ENCODE data around the gene MTCH1. TPM values are rescaled to one million over a fixed set of nuclear protein-coding genes. Genes with fewer than 3 reads are reported as not detected.

The MTCH1 gene, protein sequence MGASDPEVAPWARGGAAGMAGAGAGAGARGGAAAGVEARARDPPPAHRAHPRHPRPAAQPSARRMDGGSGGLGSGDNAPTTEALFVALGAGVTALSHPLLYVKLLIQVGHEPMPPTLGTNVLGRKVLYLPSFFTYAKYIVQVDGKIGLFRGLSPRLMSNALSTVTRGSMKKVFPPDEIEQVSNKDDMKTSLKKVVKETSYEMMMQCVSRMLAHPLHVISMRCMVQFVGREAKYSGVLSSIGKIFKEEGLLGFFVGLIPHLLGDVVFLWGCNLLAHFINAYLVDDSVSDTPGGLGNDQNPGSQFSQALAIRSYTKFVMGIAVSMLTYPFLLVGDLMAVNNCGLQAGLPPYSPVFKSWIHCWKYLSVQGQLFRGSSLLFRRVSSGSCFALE
- total RNA-seq (100 to 1,000 TPM in 2 of 6 donors, 10 to 100 TPM in 4; 83.6 to 102 (median 87.2) TPM), polyA plus RNA-seq (100 to 1,000 TPM in 1 of 2 donors, 10 to 100 TPM in 1; 66.8 to 146 TPM)

DNA sequence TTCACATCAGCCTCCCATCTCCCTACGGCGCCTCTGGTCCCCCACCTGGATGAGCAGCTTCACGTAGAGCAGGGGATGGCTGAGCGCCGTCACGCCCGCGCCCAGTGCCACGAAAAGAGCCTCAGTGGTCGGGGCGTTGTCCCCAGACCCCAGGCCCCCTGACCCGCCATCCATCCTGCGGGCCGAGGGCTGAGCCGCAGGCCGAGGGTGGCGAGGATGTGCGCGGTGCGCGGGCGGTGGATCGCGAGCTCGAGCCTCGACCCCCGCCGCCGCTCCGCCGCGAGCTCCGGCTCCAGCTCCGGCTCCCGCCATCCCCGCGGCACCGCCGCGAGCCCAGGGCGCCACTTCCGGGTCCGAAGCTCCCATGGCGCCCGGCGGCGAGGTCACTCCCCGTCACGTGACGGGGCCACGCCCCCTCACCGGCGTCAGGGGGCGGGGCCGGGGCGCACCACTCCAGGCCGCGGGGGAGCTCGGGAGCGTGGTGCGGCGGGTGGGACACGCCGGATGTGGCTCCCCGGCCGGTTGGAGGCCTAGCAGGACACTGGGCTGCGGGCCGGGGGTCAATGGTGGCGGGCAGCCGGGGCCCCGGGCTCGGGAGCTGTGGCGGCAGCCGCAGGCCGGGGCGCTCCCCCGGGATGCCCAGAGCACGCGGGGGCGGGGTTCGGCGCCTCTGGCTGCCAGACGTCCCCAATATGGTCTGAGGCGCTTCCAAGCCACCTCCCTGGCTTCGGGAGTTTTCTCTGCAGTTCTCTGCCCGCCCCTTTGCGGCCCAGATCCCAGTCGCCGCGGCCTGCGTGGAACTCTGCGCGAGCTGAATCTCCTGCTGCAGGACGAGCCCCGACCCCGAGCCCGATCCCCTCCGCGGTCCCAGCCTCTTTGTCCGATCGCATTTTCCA, at the start of gene MTCH1:
Gene MTCH1 (minus strand): TSS at position 389 of the 896 bp plus-strand sequence. CDS start 23 bp downstream, at position 366.
- Histone ChIP-seq H3K27ac (peak within 1 kb of the TSS; percentile 94 to 99 (median 96)), H3K4me1 (peaks cover 4 to 29% (median 9%) of the 10 kb centered on the region in 3 donors), H3K4me3 (peak within 1 kb of the TSS; percentile 68 to 99 (median 98)), H3K9me3 (no peaks in the 10 kb centered on the region), H3K27me3 (no peaks in the 10 kb centered on the region), H3K36me3 (no peaks in the 10 kb centered on the region)
- DNase-seq (peak; percentile 89 to 97 (median 91)), FAIRE-seq (no peak), ATAC-seq (peak; percentile 91 to 95 (median 94))
- TF ChIP-seq, protein P1, sequence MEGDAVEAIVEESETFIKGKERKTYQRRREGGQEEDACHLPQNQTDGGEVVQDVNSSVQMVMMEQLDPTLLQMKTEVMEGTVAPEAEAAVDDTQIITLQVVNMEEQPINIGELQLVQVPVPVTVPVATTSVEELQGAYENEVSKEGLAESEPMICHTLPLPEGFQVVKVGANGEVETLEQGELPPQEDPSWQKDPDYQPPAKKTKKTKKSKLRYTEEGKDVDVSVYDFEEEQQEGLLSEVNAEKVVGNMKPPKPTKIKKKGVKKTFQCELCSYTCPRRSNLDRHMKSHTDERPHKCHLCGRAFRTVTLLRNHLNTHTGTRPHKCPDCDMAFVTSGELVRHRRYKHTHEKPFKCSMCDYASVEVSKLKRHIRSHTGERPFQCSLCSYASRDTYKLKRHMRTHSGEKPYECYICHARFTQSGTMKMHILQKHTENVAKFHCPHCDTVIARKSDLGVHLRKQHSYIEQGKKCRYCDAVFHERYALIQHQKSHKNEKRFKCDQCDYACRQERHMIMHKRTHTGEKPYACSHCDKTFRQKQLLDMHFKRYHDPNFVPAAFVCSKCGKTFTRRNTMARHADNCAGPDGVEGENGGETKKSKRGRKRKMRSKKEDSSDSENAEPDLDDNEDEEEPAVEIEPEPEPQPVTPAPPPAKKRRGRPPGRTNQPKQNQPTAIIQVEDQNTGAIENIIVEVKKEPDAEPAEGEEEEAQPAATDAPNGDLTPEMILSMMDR (IDR thresholded peaks at IDR 0.05): no peak
- intact Hi-C loops (cut with DNase I): no loop called here
- WGBS, 2 donors: 0 to 1% methylated on average over 68 to 101 of the region's 101 CpGs

DNA sequence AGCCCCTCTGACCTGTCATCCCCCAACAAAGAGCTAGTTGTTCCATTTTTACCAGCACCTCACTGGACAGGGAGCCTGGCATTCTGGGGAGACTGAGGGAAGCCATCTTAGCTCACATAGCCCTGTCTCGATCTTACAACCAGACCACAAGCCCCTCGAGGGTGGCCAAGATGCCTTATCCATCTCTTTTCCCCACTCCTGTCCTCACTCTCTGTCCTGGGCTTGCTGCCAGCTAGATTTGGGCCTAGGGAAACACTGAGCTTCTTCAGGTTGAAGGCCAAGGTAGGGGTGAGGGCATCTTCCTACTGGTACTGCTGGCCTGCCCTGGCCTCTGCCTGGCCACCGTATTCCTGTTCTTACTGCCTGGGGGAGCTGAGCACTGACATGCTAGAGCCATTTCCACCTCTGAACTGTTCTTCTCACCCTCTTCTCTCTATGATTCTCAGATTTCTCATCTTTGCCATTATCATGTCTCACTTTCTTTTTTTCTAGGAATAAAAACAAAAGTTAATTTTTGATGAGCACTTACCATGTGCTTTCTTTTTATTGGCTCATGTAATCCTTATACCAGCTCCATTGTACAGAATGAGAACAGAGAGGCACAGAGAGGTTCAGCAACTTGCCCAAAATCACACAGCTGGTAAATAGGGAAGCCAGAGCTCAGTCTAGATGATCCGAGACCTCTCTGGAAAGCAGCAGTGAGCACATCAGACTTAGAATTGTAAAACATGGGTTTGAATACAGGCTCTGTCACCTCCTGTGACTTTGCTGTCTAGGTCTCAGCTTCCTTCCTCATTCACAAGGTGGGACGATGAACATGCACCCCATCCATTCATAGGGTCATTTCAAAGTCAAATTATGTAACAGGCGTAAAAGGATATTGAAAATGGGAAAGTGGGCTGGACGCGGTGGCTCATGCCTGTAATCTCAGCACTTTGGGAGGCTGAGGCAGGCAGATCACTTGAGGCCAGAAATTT, 48.1 kb upstream of the MTCH1 start:
- intact Hi-C loops (cut with DNase I): no loop called here
- H3K27ac ChIP-seq: no peak overlapping the region
- ATAC-seq (no peak), FAIRE-seq (no peak), DNase-seq (no peak)
- peaks cover 10 to 19% (median 10%) of the 10 kb centered on the region in 3 donors for H3K4me1 ChIP-seq
- no peaks in the 10 kb centered on the region for H3K27me3 ChIP-seq
- H3K4me3 ChIP-seq: no peak overlapping the region
- TF ChIP-seq, protein P1 (IDR thresholded peaks at IDR 0.05): no peak
- 78 to 84% methylated on average over 8 of the region's 8 CpGs for WGBS, 2 donors
- no peaks in the 10 kb centered on the region for H3K9me3 ChIP-seq
- H3K36me3 ChIP-seq: no peaks in the 10 kb centered on the region

DNA sequence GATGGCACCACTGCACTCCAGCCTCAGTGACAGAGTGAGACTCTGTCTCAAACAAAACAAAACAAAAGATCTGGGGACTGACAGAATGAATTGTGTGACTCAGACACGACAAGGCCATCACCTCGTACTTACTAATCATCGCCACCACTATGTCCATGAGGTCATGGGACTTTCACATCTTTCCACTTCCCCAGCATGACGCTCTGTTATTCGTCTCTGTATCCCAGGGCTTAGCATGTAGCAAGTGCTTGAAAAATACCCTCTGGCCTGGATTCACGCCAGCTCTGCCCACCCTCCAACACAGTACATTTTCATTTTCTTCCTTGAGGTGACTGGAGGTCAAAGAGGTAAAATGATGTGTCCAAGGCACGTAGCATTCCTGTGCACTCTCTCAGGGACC, 47.3 kb upstream of the MTCH1 start:
- FAIRE-seq (no peak), DNase-seq (no peak), ATAC-seq (no peak)
- Histone ChIP-seq H3K36me3 (no peaks in the 10 kb centered on the region), H3K4me3 (no peak overlapping the region), H3K4me1 (peaks cover 1 to 12% (median 3%) of the 10 kb centered on the region in 3 donors), H3K9me3 (no peaks in the 10 kb centered on the region), H3K27me3 (no peaks in the 10 kb centered on the region), H3K27ac (no peak overlapping the region)
- intact Hi-C loops (cut with DNase I): no loop called here
- TF ChIP-seq, protein P1 (IDR thresholded peaks at IDR 0.05): no peak
- WGBS, 2 donors: 68 to 83% methylated on average over 7 of the region's 7 CpGs

DNA sequence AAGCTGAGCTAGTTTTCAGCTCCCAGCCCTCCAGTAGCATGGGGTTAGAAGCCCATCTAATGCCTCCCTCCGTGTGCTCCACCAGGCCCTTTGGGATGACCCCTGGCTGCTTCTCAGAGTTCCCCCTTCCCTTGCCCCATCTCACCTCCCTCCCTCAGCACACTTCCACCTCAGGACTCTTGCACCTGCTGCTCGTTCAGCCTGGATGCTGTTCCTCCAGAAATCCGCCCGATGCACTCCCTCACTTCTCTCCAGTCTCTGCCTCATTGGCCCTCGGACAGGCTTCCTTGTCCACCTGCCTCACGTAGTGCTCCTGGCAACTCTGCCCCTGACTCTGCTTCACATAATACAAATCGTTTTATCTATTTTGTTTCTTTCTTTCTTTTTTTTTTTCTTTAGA, 46.2 kb upstream of the MTCH1 start:
- Histone ChIP-seq H3K4me1 (peaks cover 0 to 4% (median 0%) of the 10 kb centered on the region in 3 donors), H3K27me3 (no peaks in the 10 kb centered on the region), H3K27ac (no peak overlapping the region), H3K4me3 (no peak overlapping the region), H3K9me3 (no peaks in the 10 kb centered on the region), H3K36me3 (no peaks in the 10 kb centered on the region)
- TF ChIP-seq, protein P1 (IDR thresholded peaks at IDR 0.05): no peak
- intact Hi-C loops (cut with DNase I): no loop called here
- 77 to 78% methylated on average over 7 of the region's 7 CpGs for WGBS, 2 donors
- DNase-seq: no peak
- no peak for ATAC-seq
- no peak for FAIRE-seq
